Gastrocnemius medialis (tissue), 4 donors: ENCODE results near the gene ZNF195. TPM values are rescaled to one million over a fixed set of nuclear protein-coding genes. Genes with fewer than 3 reads are reported as not detected.
"Not testable (repeated sequence)": the region's sequence is repeated elsewhere in the genome, so short reads cannot be mapped to it uniquely, and the experiment has no call there.

Experiments used
- ATAC-seq, 2 donors: fragments of 150-250 bp; one replicate each; pipeline ENCODE4 v1.9.1; 2016
- DNase-seq, 2 donors: peaks; one replicate each; pipeline ENCODE4 v3.0.0-alpha.2; 2019
- H3K27ac ChIP-seq, 4 donors: fragments of 200-600 bp; sonication (generic); 1 replicate in 1 of 4; 2 replicates in 3 of 4; pipeline ENCODE4 v1.5.1; 2016 to 2018; ENCODE audit warnings: mild to moderate bottlenecking in 2 of 4, moderate library complexity in 1 of 4
- H3K27me3 ChIP-seq, 3 donors: fragments of 200-600 bp; sonication (generic) in 2 of 3; 1 replicate in 1 of 3; 2 replicates in 2 of 3; pipeline versions ENCODE4 v1.5.1 to v1.6.0; 2016 to 2019; ENCODE audit warnings: mild to moderate bottlenecking in 1 of 3, moderate library complexity in 1 of 3
- H3K36me3 ChIP-seq, 2 donors: fragments of 200-600 bp; sonication (generic) in 1 of 2; one replicate each; pipeline ENCODE4 v1.5.1; 2017 to 2018
- H3K4me1 ChIP-seq, 2 donors: fragments of 200-600 bp; sonication (generic) in 1 of 2; one replicate each; pipeline ENCODE4 v1.5.1; 2016 to 2017; ENCODE audit warnings: mild to moderate bottlenecking in 2 of 2
- H3K4me3 ChIP-seq, 4 donors: fragments of 200-600 bp; sonication (generic) in 3 of 4; 1 replicate in 1 of 4; 2 replicates in 3 of 4; pipeline ENCODE4 v1.5.1; 2016 to 2019; ENCODE audit warnings: mild to moderate bottlenecking in 2 of 4
- H3K9me3 ChIP-seq, 3 donors: fragments of 200-600 bp; sonication (generic) in 2 of 3; 1 replicate in 1 of 3; 2 replicates in 2 of 3; pipeline ENCODE4 v1.5.1; 2016 to 2019
- POLR2A ChIP-seq, 2 donors: fragments of 450-650 bp; IDR thresholded peaks; one replicate each; pipeline ENCODE4 v1.6.1; 2017; ENCODE audit warnings: antibody characterized with exemption in 2 of 2, mild to moderate bottlenecking in 2 of 2, moderate library complexity in 2 of 2
- in situ Hi-C, 4 donors: fragments of 200-750 bp; cut with MboI; loops; one replicate each; pipeline versions ENCODE4 v1.15.0 to v1.8.0; 2017; ENCODE audit warnings: low sequenced_read_pairs in 4 of 4
- intact Hi-C: fragments of 100-400 bp; cut with DNase I; formaldehyde crosslinking; loops from one replicate; pipeline ENCODE4 v1.15.1; 2023; ENCODE audit warnings: low total_unique reads
- total RNA-seq, 4 donors: library from RNA; depleted of rRNA; stranded (reverse); fragments of >200 nt; gene quantifications; one replicate each; pipeline versions ENCODE4 v1.1.0 to v1.2.3, GENCODE V29; 2016
- TF ChIP-seq, protein P1 (sequence below), 5 experiments: fragments of 450-650 bp in 3 of 5; fragments of 200-600 bp in 2 of 5; sonication (generic) in 2 of 5; IDR thresholded peaks in 4 of 5; conservative IDR thresholded peaks in 1 of 5; 1 replicate in 4 of 5; 2 replicates in 1 of 5; pipeline ENCODE4 v1.5.1; 2016 to 2019; ENCODE audit warnings: antibody characterized with exemption in 5 of 5, mild to moderate bottlenecking in 3 of 5, moderate library complexity in 3 of 5

Gene ZNF195
- 10 to 100 TPM in 2 of 4 donors, 1 to 10 TPM in 2; 4.8 to 23.4 (median 8.3) TPM for total RNA-seq

DNA sequence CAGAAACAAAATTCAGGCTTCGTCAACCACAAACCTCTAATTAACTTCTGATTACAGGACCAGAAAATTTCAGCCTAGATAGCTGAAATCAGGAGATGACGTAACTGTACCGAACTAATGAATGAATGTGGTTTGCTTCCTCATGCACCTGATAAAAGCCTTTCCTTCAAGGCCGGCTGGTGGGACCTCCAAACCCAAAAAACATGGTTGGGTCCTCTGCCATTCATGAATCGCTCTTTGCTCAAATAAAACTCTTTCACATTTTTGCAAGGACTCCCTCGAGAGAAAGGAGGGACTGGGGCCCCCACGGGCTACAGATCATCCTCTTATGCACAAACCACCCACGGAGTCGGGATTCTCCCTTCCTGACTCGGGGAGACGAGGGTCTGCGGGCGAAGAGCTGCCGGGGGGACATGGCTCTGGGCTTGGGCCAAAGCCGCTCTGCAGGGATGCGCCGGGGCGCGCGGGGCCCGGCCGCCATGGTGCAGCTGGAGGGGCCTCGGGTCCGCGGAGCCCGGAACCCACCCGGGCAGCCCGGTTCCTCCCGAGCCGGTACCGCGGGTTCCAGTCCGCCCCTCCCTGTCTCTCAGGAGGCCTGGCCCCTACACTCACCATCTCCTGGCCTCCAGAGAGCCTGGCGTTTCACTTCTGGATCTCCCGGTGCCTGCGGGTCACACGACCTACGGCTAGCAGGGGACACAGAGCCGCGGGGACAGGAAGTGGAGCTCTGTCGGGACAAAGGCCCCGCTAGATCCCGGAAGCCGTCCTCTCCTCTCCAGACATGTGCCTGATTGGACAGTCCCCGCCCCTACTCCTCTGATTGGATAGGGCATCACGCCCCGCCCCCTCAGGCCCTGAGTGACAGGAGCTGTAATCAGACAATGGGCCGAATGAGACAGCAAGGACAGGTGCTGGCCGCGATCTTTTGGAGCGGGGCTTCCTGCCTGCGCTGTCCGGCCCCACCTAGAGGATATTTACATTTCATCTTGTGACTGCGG is at the start of gene ZNF195:
ZNF195 (minus strand) TSS at position 721 of the 998 bp plus-strand sequence; CDS start at position 615, 106 bp downstream.
- ATAC-seq (peak; percentile 100), DNase-seq (peak; percentile 98 to 99)
- Histone ChIP-seq H3K4me1 (peaks cover 22 to 29% of the 10 kb centered on the region in 2 donors), H3K27me3 (no peaks in the 10 kb centered on the region), H3K36me3 (peaks cover 0 to 6% of the 10 kb centered on the region in 2 donors), H3K9me3 (no peaks in the 10 kb centered on the region), H3K4me3 (peak within 1 kb of the TSS; percentile 75 to 98 (median 88)), H3K27ac (peak within 1 kb of the TSS; percentile 79 to 90 (median 89))
- TF ChIP-seq, protein P1, sequence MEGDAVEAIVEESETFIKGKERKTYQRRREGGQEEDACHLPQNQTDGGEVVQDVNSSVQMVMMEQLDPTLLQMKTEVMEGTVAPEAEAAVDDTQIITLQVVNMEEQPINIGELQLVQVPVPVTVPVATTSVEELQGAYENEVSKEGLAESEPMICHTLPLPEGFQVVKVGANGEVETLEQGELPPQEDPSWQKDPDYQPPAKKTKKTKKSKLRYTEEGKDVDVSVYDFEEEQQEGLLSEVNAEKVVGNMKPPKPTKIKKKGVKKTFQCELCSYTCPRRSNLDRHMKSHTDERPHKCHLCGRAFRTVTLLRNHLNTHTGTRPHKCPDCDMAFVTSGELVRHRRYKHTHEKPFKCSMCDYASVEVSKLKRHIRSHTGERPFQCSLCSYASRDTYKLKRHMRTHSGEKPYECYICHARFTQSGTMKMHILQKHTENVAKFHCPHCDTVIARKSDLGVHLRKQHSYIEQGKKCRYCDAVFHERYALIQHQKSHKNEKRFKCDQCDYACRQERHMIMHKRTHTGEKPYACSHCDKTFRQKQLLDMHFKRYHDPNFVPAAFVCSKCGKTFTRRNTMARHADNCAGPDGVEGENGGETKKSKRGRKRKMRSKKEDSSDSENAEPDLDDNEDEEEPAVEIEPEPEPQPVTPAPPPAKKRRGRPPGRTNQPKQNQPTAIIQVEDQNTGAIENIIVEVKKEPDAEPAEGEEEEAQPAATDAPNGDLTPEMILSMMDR (IDR thresholded peaks at IDR 0.05 in 4 of 5, conservative IDR thresholded peaks at IDR 0.05 in 1 of 5), result peak in 1 of 5 experiments; percentile 9
- TF ChIP-seq POLR2A (IDR thresholded peaks at IDR 0.05), result peak; percentile 58
- intact Hi-C loops, result loop anchor here (2.0 to 5.0 kb wide), 2 partner anchors 44 to 211 kb away; partner anchors contain the start of gene OSBPL5
- in situ Hi-C loops, result no loop called here

- DNase-seq, H3K27me3 ChIP-seq, H3K36me3 ChIP-seq, H3K4me1 ChIP-seq, H3K9me3 ChIP-seq, H3K4me3 ChIP-seq, ATAC-seq, H3K27ac ChIP-seq, in situ Hi-C loops, intact Hi-C loops: not testable (repeated sequence)
Measured at GRCh38 chr11:3428076-3428475, 49.1 kb upstream of the ZNF195 start.

- H3K9me3 ChIP-seq, H3K4me3 ChIP-seq, DNase-seq, H3K27me3 ChIP-seq, in situ Hi-C loops, H3K36me3 ChIP-seq, ATAC-seq, H3K27ac ChIP-seq, intact Hi-C loops: not testable (repeated sequence)
- peaks cover 0 to 11% of the 10 kb centered on the region in 2 donors for H3K4me1 ChIP-seq
Measured at GRCh38 chr11:3426541-3426940, 47.6 kb upstream of the ZNF195 start.

DNA sequence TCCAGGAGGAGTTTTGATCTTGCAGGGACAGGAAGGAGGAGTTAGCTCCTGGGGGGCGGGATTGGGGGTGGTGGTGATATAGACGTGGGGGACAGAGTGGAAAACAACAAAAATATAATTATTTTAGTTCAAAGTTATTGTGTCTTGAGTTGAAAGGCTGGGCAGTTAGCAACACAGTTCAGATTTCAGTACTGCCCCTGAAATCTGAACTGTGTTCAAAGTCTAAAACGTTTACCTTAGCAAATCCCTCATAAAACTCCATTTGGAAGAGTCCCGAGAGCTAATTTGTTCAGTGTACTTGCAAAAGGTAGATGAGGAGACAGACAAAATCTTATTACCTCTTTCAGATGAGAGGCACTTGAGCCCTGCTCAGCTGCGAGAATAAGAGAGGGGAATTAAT is 45.0 kb upstream of the ZNF195 start:
- intact Hi-C loops, result loop anchor here (2.0 to 5.0 kb wide), 2 partner anchors 45 to 522 kb away; partner anchors contain the start of gene ZNF195
- not testable (repeated sequence) for ATAC-seq, H3K27me3 ChIP-seq, H3K27ac ChIP-seq, DNase-seq, H3K9me3 ChIP-seq, H3K36me3 ChIP-seq
- H3K4me1 ChIP-seq, result peaks cover 6 to 11% of the 10 kb centered on the region in 2 donors
- H3K4me3 ChIP-seq, result peak overlapping the region; percentile 66 to 96 (median 86)
- in situ Hi-C loops, result loop anchor here in 1 of 4 donors (25.0 kb wide), 1 partner anchor 187 kb away; the partner anchor contains the start of gene MRGPRE

- DNase-seq, ATAC-seq, H3K27me3 ChIP-seq, H3K36me3 ChIP-seq, H3K9me3 ChIP-seq: not testable (repeated sequence)
- peak; percentile 24 to 41 for TF ChIP-seq POLR2A (IDR thresholded peaks at IDR 0.05)
- intact Hi-C loops, result loop anchor here (2.0 to 5.0 kb wide), 2 partner anchors 44 to 521 kb away; partner anchors contain the start of gene ZNF195
- Histone ChIP-seq H3K27ac (peak overlapping the region; percentile 78 to 91 (median 85)), H3K4me1 (peaks cover 6 to 11% of the 10 kb centered on the region in 2 donors), H3K4me3 (peak overlapping the region; percentile 66 to 96 (median 86))
- in situ Hi-C loops, result loop anchor here in 1 of 4 donors (25.0 kb wide), 1 partner anchor 186 kb away; the partner anchor contains the start of gene MRGPRE
Measured at GRCh38 chr11:3423138-3423731, 44.3 kb upstream of the ZNF195 start.

- intact Hi-C loops, result loop anchor here (2.0 to 5.0 kb wide), 2 partner anchors 44 to 520 kb away; partner anchors contain the start of gene ZNF195
- H3K36me3 ChIP-seq, H3K9me3 ChIP-seq, H3K27me3 ChIP-seq: not testable (repeated sequence)
- in situ Hi-C loops, result loop anchor here in 1 of 4 donors (25.0 kb wide), 1 partner anchor 185 kb away; the partner anchor contains the start of gene MRGPRE
- H3K4me3 ChIP-seq, result peak overlapping the region; percentile 66 to 96 (median 86)
- H3K27ac ChIP-seq, result peak overlapping the region; percentile 78 to 91 (median 85)
- DNase-seq (peak; percentile 99), ATAC-seq (peak; percentile 97 to 99)
- peaks cover 6 to 11% of the 10 kb centered on the region in 2 donors for H3K4me1 ChIP-seq
Measured at GRCh38 chr11:3422380-3423137, 43.6 kb upstream of the ZNF195 start.

GRCh38 chr11:3421608-3422379 is 42.8 kb upstream of the ZNF195 start:
- intact Hi-C loops, result loop anchor here (2.0 to 5.0 kb wide), 2 partner anchors 43 to 519 kb away; partner anchors contain the start of gene ZNF195

GRCh38 chr11:3420281-3421042 is 41.5 kb upstream of the ZNF195 start:
- not testable (repeated sequence) for H3K27me3 ChIP-seq, H3K36me3 ChIP-seq, ATAC-seq, H3K4me3 ChIP-seq, H3K9me3 ChIP-seq
- in situ Hi-C loops, result loop anchor here in 1 of 4 donors (25.0 kb wide), 1 partner anchor 183 kb away; the partner anchor contains the start of gene MRGPRE
- Histone ChIP-seq H3K4me1 (peaks cover 6 to 11% of the 10 kb centered on the region in 2 donors), H3K27ac (peak overlapping the region; percentile 18 to 68 (median 40))
- peak in 1 of 2 donors; percentile 74 for DNase-seq
- intact Hi-C loops, result loop anchor here (5.0 kb wide), 1 partner anchor 518 kb away; a partner anchor contains a TSS

More at GRCh38 chr11:3421608-3422379, 42.8 kb upstream of the ZNF195 start:
- Histone ChIP-seq H3K27ac (peak overlapping the region; percentile 78 to 91 (median 85)), H3K4me1 (peaks cover 6 to 11% of the 10 kb centered on the region in 2 donors), H3K4me3 (peak overlapping the region; percentile 66 to 96 (median 86))
- ATAC-seq, H3K36me3 ChIP-seq, H3K9me3 ChIP-seq, DNase-seq, H3K27me3 ChIP-seq: not testable (repeated sequence)
- in situ Hi-C loops, result loop anchor here in 1 of 4 donors (25.0 kb wide), 1 partner anchor 184 kb away; the partner anchor contains the start of gene MRGPRE
